HepG2 (cell line): ENCODE results near the gene SLC27A2. TPM values are rescaled to one million over a fixed set of nuclear protein-coding genes. Genes with fewer than 3 reads are reported as not detected.

Source experiments
- ATAC-seq: fragments of 200-7000 bp; cut with Tn5 transposase; 3 replicates; pipeline ENCODE4 v1.9.1; 2020; ENCODE audit warnings: mild to moderate bottlenecking, moderate library complexity
- BruUV-seq: library from RNA; stranded (reverse); fragments of 400-500 nt; replicated peaks from 2 replicates; lab custom pipeline; 2021; lab: Mats Ljungman, UMichigan
- CTCF ChIA-PET: fragments of 300-600 bp; formaldehyde crosslinking; extraction: SDS; loops from one replicate; lab custom pipeline; 2021; ENCODE audit warnings: low total read pairs, inconsistent platforms, low intra/inter-chr PET ratio; lab: Yijun Ruan, JAX
- POLR2A ChIA-PET: fragments of 350-600 bp; sonication (Branson Sonifier 250); formaldehyde crosslinking; loops from one replicate; lab custom pipeline; 2020; ENCODE audit warnings: antibody characterized with exemption, inconsistent platforms; lab: Yijun Ruan, JAX
- DNase-seq: peaks from one replicate; pipeline ENCODE4 v3.0.0-alpha.2; 2015; ENCODE audit warnings: low spot score
- FAIRE-seq: peaks from 3 replicates; lab custom pipeline; 2011; peaks lifted over from hg19 to GRCh38; lab: Jason Lieb, UNC
- H2AFZ ChIP-seq: one replicate; pipeline ENCODE4 v1.6.1; 2011; ENCODE audit warnings: low read length, inconsistent platforms
- H3K27ac ChIP-seq: fragments of 300-600 bp; 3 replicates; pipeline ENCODE4 v1.8.0; 2011; ENCODE audit warnings: mixed run types, mild to moderate bottlenecking, mixed read lengths, low read length, inconsistent platforms; ENCODE audit not compliant: insufficient read depth; ENCODE audit errors: extremely low read length
- H3K27me3 ChIP-seq, 2 experiments: fragments of 200-600 bp in 1 of 2; 2 replicates in 1 of 2; 3 replicates in 1 of 2; pipeline versions ENCODE4 v1.6.0 to v1.8.0; 2011; ENCODE audit warnings: low read length in 2 of 2, mild to moderate bottlenecking in 2 of 2, moderate library complexity in 2 of 2, inconsistent platforms in 1 of 2; ENCODE audit not compliant: insufficient read depth in 2 of 2, control insufficient read depth in 1 of 2
- H3K36me3 ChIP-seq, 2 experiments: fragments of 200-600 bp in 1 of 2; replicated peaks in 1 of 2; 2 replicates in 1 of 2; 3 replicates in 1 of 2; pipeline versions ENCODE4 v1.5.1 to v1.8.0; 2011; ENCODE audit warnings: low read length in 2 of 2, inconsistent platforms in 1 of 2; ENCODE audit not compliant: insufficient read depth in 2 of 2, control insufficient read depth in 1 of 2
- H3K4me1 ChIP-seq: 2 replicates; pipeline ENCODE4 v1.5.1; 2012; ENCODE audit warnings: low read length, inconsistent platforms; ENCODE audit not compliant: insufficient read depth
- H3K4me2 ChIP-seq: 2 replicates; pipeline ENCODE4 v1.6.0; 2011; ENCODE audit warnings: low read depth, low read length, inconsistent platforms
- H3K4me3 ChIP-seq, 3 experiments: fragments of 200-600 bp in 1 of 3; sonication (generic), shearing (Covaris generic) in 1 of 3; replicated peaks in 1 of 3; 2 replicates each; pipeline ENCODE4 v1.5.1; 2011 to 2016; ENCODE audit warnings: low read length in 3 of 3, inconsistent platforms in 2 of 3, low read depth in 2 of 3, mild to moderate bottlenecking in 2 of 3, control low read depth in 1 of 3, mixed read lengths in 1 of 3; ENCODE audit not compliant: insufficient read depth in 1 of 3
- H3K79me2 ChIP-seq: one replicate; pipeline ENCODE4 v1.6.1; 2011; ENCODE audit warnings: low read length, inconsistent platforms; ENCODE audit not compliant: insufficient read depth
- H3K9ac ChIP-seq: 2 replicates; pipeline ENCODE4 v1.6.0; 2011; ENCODE audit warnings: mild to moderate bottlenecking, low read depth, low read length, inconsistent platforms; ENCODE audit not compliant: insufficient read depth
- H3K9me3 ChIP-seq: 2 replicates; pipeline ENCODE4 v1.5.1; 2012; ENCODE audit warnings: mild to moderate bottlenecking, low read length
- H4K20me1 ChIP-seq: 2 replicates; pipeline ENCODE4 v1.6.0; 2011; ENCODE audit warnings: inconsistent platforms, mild to moderate bottlenecking, low read length, moderate library complexity; ENCODE audit not compliant: insufficient read depth
- CEBPG ChIP-seq: IDR thresholded peaks from 2 replicates; pipeline ENCODE4 v1.6.1; 2016
- HMG20B ChIP-seq: conservative IDR thresholded peaks from 2 replicates; pipeline ENCODE4 v1.6.1; 2016; ENCODE audit warnings: missing genetic modification reagents, missing compliant biosample characterization
- IKZF1 ChIP-seq: fragments of 450-650 bp; IDR thresholded peaks from 2 replicates; pipeline ENCODE4 v1.7.1; 2016
- IRF1 ChIP-seq: sonication (generic); formaldehyde crosslinking; IDR thresholded peaks from 2 replicates; pipeline ENCODE4 v1.4.0; 2020; ENCODE audit warnings: low read depth, mild to moderate bottlenecking, missing genetic modification reagents
- MLXIP ChIP-seq: sonication (generic); formaldehyde crosslinking; IDR thresholded peaks from 2 replicates; pipeline ENCODE4 v1.9.0; 2021; ENCODE audit warnings: missing genetic modification reagents, borderline replicate concordance
- SMYD3 ChIP-seq: sonication (generic); formaldehyde crosslinking; IDR thresholded peaks from 2 replicates; pipeline ENCODE4 v1.8.1; 2023; ENCODE audit warnings: mild to moderate bottlenecking, missing genetic modification reagents
- ZBTB14 ChIP-seq: sonication (generic); formaldehyde crosslinking; IDR thresholded peaks from 2 replicates; pipeline ENCODE4 v1.4.0; 2020; ENCODE audit warnings: missing genetic modification reagents
- ZNF24 ChIP-seq: fragments of 450-650 bp; IDR thresholded peaks from 2 replicates; pipeline ENCODE4 v1.6.1; 2017; ENCODE audit warnings: antibody characterized with exemption, mild to moderate bottlenecking
- ZNF446 ChIP-seq: sonication (generic); formaldehyde crosslinking; IDR thresholded peaks from 2 replicates; pipeline ENCODE4 v1.5.0; 2020; ENCODE audit warnings: mild to moderate bottlenecking, missing genetic modification reagents
- WGBS: methylation state at CpG from one replicate; pipeline ENCODE4 v1.1.6; 2017; ENCODE audit warnings: low lambda C conversion rate; 5-methylcytosine and 5-hydroxymethylcytosine counted together
- in situ Hi-C: cut with HindIII; loops from 2 replicates; pipeline ENCODE4 v1.10.0; 2017; ENCODE audit warnings: low pct_unique_long_range_greater_than_20kb; ENCODE audit not compliant: extremely low pct_ligation_motif_present
- intact Hi-C: fragments of 100-400 bp; cut with micrococcal nuclease; formaldehyde crosslinking; loops from one replicate; pipeline ENCODE4 v1.10.0; 2022; ENCODE audit not compliant: unreplicated experiment
- polyA plus RNA-seq, 8 experiments: library from polyadenylated mRNA; depleted of rRNA in 3 of 8; stranded (reverse) in 7 of 8; unstranded in 1 of 8; fragments of >200 nt; fragmentation: Illumina TruSeq in 4 of 8; extraction: Trizol in 4 of 8; gene quantifications; 2 replicates each; pipeline versions ENCODE4 v1.2.1 to v1.2.3, GENCODE V29; 2011 to 2016; ENCODE audit warnings: low read depth in 4 of 8, missing spikeins in 1 of 8, mixed read lengths in 1 of 8; ENCODE audit not compliant: insufficient read depth in 1 of 8
- total RNA-seq, 5 experiments: library from RNA; depleted of rRNA; stranded (reverse); fragments of >200 nt; fragmentation: Illumina TruSeq; extraction: Trizol; gene quantifications; 2 replicates each; pipeline ENCODE4 v1.2.3, GENCODE V29; 2016; ENCODE audit warnings: low read depth in 1 of 5
- TF ChIP-seq, protein P1 (sequence below): sonication (generic); formaldehyde crosslinking; IDR thresholded peaks from 2 replicates; pipeline ENCODE4 v1.5.1; 2020; ENCODE audit warnings: mild to moderate bottlenecking, missing genetic modification reagents, moderate library complexity

SLC27A2 gene
- total and polyA plus RNA-seq, 2 of the 13 experiments (the other 11 are each of a cell fraction or from before 2014, with no cell fraction given), result 14.6 to 23.4 TPM

DNA sequence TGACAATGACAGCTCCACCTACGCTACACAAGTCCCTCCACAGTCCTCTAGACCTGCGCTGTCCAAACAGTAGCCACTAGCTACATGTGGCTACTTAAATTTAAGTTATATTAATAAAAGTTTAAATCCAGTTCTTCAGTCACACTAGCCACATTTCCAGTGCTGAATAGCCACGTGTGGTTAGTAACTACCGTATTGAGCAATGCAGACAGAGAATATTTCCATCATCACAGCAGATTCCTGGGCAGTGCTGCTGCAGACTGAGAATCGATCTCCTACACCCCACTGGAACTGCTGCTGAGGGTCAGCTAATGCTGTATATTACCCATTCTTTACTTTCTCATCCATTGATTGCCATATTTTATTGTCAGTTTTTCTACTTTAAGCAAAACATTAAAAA lies 42.6 kb downstream of the SLC27A2 start:
- Histone ChIP-seq H3K27me3 (no peaks in the 10 kb centered on the region), H3K79me2 (no peaks in the 10 kb centered on the region), H3K4me1 (peaks cover 12% of the 10 kb centered on the region), H3K4me2 (no peak overlapping the region), H2AFZ (no peak overlapping the region), H3K9me3 (no peaks in the 10 kb centered on the region), H3K36me3 (peaks cover 3 to 33% of the 10 kb centered on the region in 2 experiments), H3K4me3 (no peak overlapping the region), H3K9ac (no peak overlapping the region), H4K20me1 (no peaks in the 10 kb centered on the region), H3K27ac (no peak overlapping the region)
- WGBS, result 84% methylated on average over 5 of the region's 5 CpGs
- TF ChIP-seq ZBTB14 (CRISPR knock-in tag) (no peak), ZNF446 (no peak), MLXIP (no peak), HMG20B (no peak), CEBPG (CRISPR knock-in tag) (no peak), ZNF24 (no peak), IRF1 (no peak), IKZF1 (no peak), SMYD3 (no peak)
- TF ChIP-seq, protein P1, sequence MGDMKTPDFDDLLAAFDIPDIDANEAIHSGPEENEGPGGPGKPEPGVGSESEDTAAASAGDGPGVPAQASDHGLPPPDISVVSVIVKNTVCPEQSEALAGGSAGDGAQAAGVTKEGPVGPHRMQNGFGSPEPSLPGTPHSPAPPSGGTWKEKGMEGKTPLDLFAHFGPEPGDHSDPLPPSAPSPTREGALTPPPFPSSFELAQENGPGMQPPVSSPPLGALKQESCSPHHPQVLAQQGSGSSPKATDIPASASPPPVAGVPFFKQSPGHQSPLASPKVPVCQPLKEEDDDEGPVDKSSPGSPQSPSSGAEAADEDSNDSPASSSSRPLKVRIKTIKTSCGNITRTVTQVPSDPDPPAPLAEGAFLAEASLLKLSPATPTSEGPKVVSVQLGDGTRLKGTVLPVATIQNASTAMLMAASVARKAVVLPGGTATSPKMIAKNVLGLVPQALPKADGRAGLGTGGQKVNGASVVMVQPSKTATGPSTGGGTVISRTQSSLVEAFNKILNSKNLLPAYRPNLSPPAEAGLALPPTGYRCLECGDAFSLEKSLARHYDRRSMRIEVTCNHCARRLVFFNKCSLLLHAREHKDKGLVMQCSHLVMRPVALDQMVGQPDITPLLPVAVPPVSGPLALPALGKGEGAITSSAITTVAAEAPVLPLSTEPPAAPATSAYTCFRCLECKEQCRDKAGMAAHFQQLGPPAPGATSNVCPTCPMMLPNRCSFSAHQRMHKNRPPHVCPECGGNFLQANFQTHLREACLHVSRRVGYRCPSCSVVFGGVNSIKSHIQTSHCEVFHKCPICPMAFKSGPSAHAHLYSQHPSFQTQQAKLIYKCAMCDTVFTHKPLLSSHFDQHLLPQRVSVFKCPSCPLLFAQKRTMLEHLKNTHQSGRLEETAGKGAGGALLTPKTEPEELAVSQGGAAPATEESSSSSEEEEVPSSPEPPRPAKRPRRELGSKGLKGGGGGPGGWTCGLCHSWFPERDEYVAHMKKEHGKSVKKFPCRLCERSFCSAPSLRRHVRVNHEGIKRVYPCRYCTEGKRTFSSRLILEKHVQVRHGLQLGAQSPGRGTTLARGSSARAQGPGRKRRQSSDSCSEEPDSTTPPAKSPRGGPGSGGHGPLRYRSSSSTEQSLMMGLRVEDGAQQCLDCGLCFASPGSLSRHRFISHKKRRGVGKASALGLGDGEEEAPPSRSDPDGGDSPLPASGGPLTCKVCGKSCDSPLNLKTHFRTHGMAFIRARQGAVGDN (CRISPR knock-in tag), result no peak
- FAIRE-seq (no peak), DNase-seq (no peak), ATAC-seq (no peak)
- CTCF ChIA-PET, result no interaction called here
- intact Hi-C loops (loop anchor here (1.0 kb wide), 1 partner anchor 39 kb away; no protein-coding TSS in a partner anchor), in situ Hi-C loops (no loop called here)
- POLR2A ChIA-PET, result no interaction called here
- no TSS peak for BruUV-seq
